B cell (primary cell): ENCODE data around the gene RNF187. TPM values are rescaled to one million over a fixed set of nuclear protein-coding genes. Genes with fewer than 3 reads are reported as not detected.
A peak's percentile ranks its signal among the peaks of the same experiment; 100 is the strongest.

ENCODE experiments used
- ATAC-seq: fragments of 200-7000 bp; cut with Tn5 transposase; one replicate; pipeline ENCODE4 v1.10.0; 2021; ENCODE audit warnings: low read depth, mild to moderate bottlenecking, moderate number of reproducible peaks, moderate library complexity
- CTCF ChIA-PET: fragments of 350-600 bp; sonication (Branson Sonifier 250); formaldehyde crosslinking; loops from one replicate; lab custom pipeline; 2021; ENCODE audit warnings: antibody characterized with exemption, inconsistent platforms; lab: Charles Lee
- POLR2A ChIA-PET: fragments of 350-600 bp; sonication (Branson Sonifier 250); formaldehyde crosslinking; loops from one replicate; lab custom pipeline; 2021; ENCODE audit warnings: antibody characterized with exemption; lab: Charles Lee
- DNase-seq: peaks from one replicate; pipeline ENCODE4 v3.0.0; 2013
- H2AFZ ChIP-seq: 2 replicates; pipeline ENCODE4 v1.6.1; 2012; ENCODE audit warnings: mild to moderate bottlenecking, low read depth, low read length; ENCODE audit not compliant: insufficient read depth, poor library complexity, severe bottlenecking
- H3K27ac ChIP-seq, 2 donors: 1 replicate in 1 of 2; 2 replicates in 1 of 2; pipeline ENCODE4 v1.5.1; 2012 to 2013; ENCODE audit warnings: low read length in 2 of 2, mild to moderate bottlenecking in 2 of 2, moderate library complexity in 1 of 2
- H3K27me3 ChIP-seq, 4 experiments: fragments of 200-600 bp in 1 of 4; sonication (generic) in 1 of 4; replicated peaks in 1 of 4; 1 replicate in 2 of 4; 2 replicates in 2 of 4; pipeline versions ENCODE4 v1.6.1 to v1.7.0; 2013 to 2016; ENCODE audit warnings: low read length in 3 of 4, mild to moderate bottlenecking in 2 of 4, mixed read lengths in 1 of 4, moderate library complexity in 1 of 4; ENCODE audit not compliant: insufficient read depth in 4 of 4, control insufficient read depth in 3 of 4; ENCODE audit errors: control extremely low read depth in 1 of 4
- H3K36me3 ChIP-seq, 2 experiments: replicated peaks in 1 of 2; 1 replicate in 1 of 2; 2 replicates in 1 of 2; pipeline versions ENCODE4 v1.6.1 to v1.7.1; 2013; ENCODE audit warnings: low read length in 1 of 2; ENCODE audit not compliant: insufficient read depth in 2 of 2, control insufficient read depth in 1 of 2; ENCODE audit errors: control extremely low read depth in 1 of 2, extremely low read depth in 1 of 2
- H3K4me1 ChIP-seq, 2 donors: fragments of 200-600 bp in 1 of 2; sonication (generic) in 1 of 2; 1 replicate in 1 of 2; 2 replicates in 1 of 2; pipeline versions ENCODE4 v1.5.1 to v1.6.1; 2013 to 2017; ENCODE audit warnings: low read length in 2 of 2; ENCODE audit not compliant: control insufficient read depth in 2 of 2, insufficient read depth in 2 of 2
- H3K4me2 ChIP-seq: replicated peaks from 2 replicates; pipeline ENCODE3; 2012; ENCODE audit warnings: mild to moderate bottlenecking, low read depth, low read length; ENCODE audit not compliant: poor library complexity, severe bottlenecking
- H3K4me3 ChIP-seq, 5 experiments: fragments of 200-600 bp in 1 of 5; sonication (generic) in 1 of 5; 1 replicate in 3 of 5; 2 replicates in 2 of 5; pipeline versions ENCODE4 v1.5.1 to v1.7.0; 2011 to 2016; ENCODE audit warnings: low read length in 4 of 5, mild to moderate bottlenecking in 4 of 5, low read depth in 2 of 5, control low read depth in 1 of 5, moderate library complexity in 1 of 5; ENCODE audit not compliant: insufficient read depth in 1 of 5; ENCODE audit errors: control extremely low read depth in 1 of 5, extremely low read depth in 1 of 5
- H3K79me2 ChIP-seq: fragments of 200-600 bp; sonication (generic); one replicate; pipeline ENCODE4 v1.6.0; 2016; ENCODE audit warnings: low read length; ENCODE audit not compliant: control insufficient read depth, insufficient read depth
- H3K9ac ChIP-seq: fragments of 200-600 bp; sonication (generic); 2 replicates; pipeline ENCODE4 v1.6.1; 2017; ENCODE audit warnings: mild to moderate bottlenecking, low read length, moderate library complexity
- H3K9me3 ChIP-seq, 3 donors: one replicate each; pipeline versions ENCODE4 v1.6.1 to v1.7.1; 2013; ENCODE audit warnings: low read length in 2 of 3; ENCODE audit not compliant: control insufficient read depth in 2 of 3, insufficient read depth in 1 of 3; ENCODE audit errors: control extremely low read depth in 1 of 3
- H4K20me1 ChIP-seq: 2 replicates; pipeline ENCODE4 v1.6.0; 2012; ENCODE audit warnings: mild to moderate bottlenecking, low read length; ENCODE audit not compliant: insufficient read depth, control insufficient read depth, poor library complexity, severe bottlenecking
- H3K27ac Mint-ChIP-seq: one replicate; pipeline ENCODE4 v1.8.0; 2021; ENCODE audit warnings: mixed read lengths
- H3K27me3 Mint-ChIP-seq: one replicate; pipeline ENCODE4 v1.8.0; 2021; ENCODE audit warnings: mixed read lengths
- H3K4me1 Mint-ChIP-seq: one replicate; pipeline ENCODE4 v1.8.0; 2021; ENCODE audit warnings: mixed read lengths
- H3K4me3 Mint-ChIP-seq: one replicate; pipeline ENCODE4 v1.8.0; 2021; ENCODE audit warnings: mixed read lengths
- H3K9me3 Mint-ChIP-seq: one replicate; pipeline ENCODE4 v1.8.0; 2022; ENCODE audit warnings: mixed read lengths; ENCODE audit not compliant: insufficient read depth
- CTCF ChIP-seq: fragments of 200-600 bp; IDR thresholded peaks from one replicate; pipeline ENCODE4 v1.8.0; 2022; ENCODE audit warnings: antibody characterized with exemption, mild to moderate bottlenecking
- EZH2 ChIP-seq: IDR thresholded peaks from 2 replicates; pipeline ENCODE4 v1.6.1; 2012; ENCODE audit warnings: borderline replicate concordance, low read depth, mild to moderate bottlenecking, moderate library complexity, low read length; ENCODE audit not compliant: insufficient read depth, poor library complexity, severe bottlenecking
- WGBS: methylation state at CpG from one replicate; pipeline ENCODE4 v1.1.5; 2013; ENCODE audit warnings: missing lambda C conversion rate; ENCODE audit not compliant: insufficient coverage; 5-methylcytosine and 5-hydroxymethylcytosine counted together
- intact Hi-C: fragments of 100-400 bp; cut with micrococcal nuclease; formaldehyde crosslinking; loops from one replicate; pipeline ENCODE4 v1.10.0; 2022
- polyA plus RNA-seq: library from polyadenylated mRNA; depleted of rRNA; stranded (reverse); fragments of >200 nt; gene quantifications from 2 replicates; pipeline ENCODE4 v1.2.3, GENCODE V29; 2012
- total RNA-seq, 2 donors: library from RNA; stranded (reverse); fragments of 120-200 nt in 1 of 2; gene quantifications; 1 replicate in 1 of 2; 2 replicates in 1 of 2; pipeline versions ENCODE4 v1.2.3 to v1.2.4, GENCODE V29; 2013 to 2022

The RNF187 gene
- total and polyA plus RNA-seq, 2 donors (not counting 1 experiment from before 2014, with no cell fraction given), result 25.5 to 67.3 TPM

GRCh38 chr1:228445490-228445842 lies 41.7 kb upstream of the RNF187 start:
- no peak for TF ChIP-seq EZH2
- no peak for TF ChIP-seq CTCF
- H2AFZ ChIP-seq, result peak overlapping the region; percentile 52
- Mint-ChIP-seq H3K27me3 (peaks cover 65% of the 10 kb centered on the region), H3K27ac (no peak overlapping the region), H3K4me1 (peaks cover 11% of the 10 kb centered on the region), H3K4me3 (peak overlapping the region; percentile 80), H3K9me3 (no peaks in the 10 kb centered on the region)
- no peak for ATAC-seq
- no peaks in the 10 kb centered on the region for H3K36me3 ChIP-seq
- peak overlapping the region; percentile 67 for H3K4me2 ChIP-seq
- ChIA-PET CTCF (no interaction called here), POLR2A (no interaction called here)
- WGBS, result 13% methylated on average over 15 of the region's 16 CpGs
- intact Hi-C loops, result no loop called here
- H4K20me1 ChIP-seq, result no peaks in the 10 kb centered on the region
- peaks cover 0 to 9% (median 0%) of the 10 kb centered on the region in 3 donors for H3K9me3 ChIP-seq
- peak overlapping the region; percentile 60 for H3K9ac ChIP-seq
- H3K79me2 ChIP-seq, result no peaks in the 10 kb centered on the region
- peaks cover 0 to 48% (median 28%) of the 10 kb centered on the region in 4 experiments for H3K27me3 ChIP-seq
- no peak for DNase-seq
- no peak overlapping the region for H3K27ac ChIP-seq
- H3K4me1 ChIP-seq, result peaks cover 14 to 16% of the 10 kb centered on the region in 2 donors
- peak overlapping the region in 4 of 5 experiments; percentile 24 to 55 (median 46) for H3K4me3 ChIP-seq

GRCh38 chr1:228445843-228446650 lies 41.1 kb upstream of the RNF187 start:
- WGBS, result 4% methylated on average over 46 of the region's 51 CpGs
- no peak for TF ChIP-seq CTCF
- TF ChIP-seq EZH2, result no peak
- H3K79me2 ChIP-seq, result no peaks in the 10 kb centered on the region
- H3K9me3 ChIP-seq, result peaks cover 0 to 9% (median 0%) of the 10 kb centered on the region in 3 donors
- peaks cover 0 to 42% (median 27%) of the 10 kb centered on the region in 4 experiments for H3K27me3 ChIP-seq
- CTCF ChIA-PET, result interaction anchor here (1.2 kb wide), 1 partner anchor 316 kb away, joined by 3 read pairs; no protein-coding TSS in a partner anchor
- no peaks in the 10 kb centered on the region for H3K36me3 ChIP-seq
- H3K4me1 ChIP-seq, result peaks cover 14 to 16% of the 10 kb centered on the region in 2 donors
- no peaks in the 10 kb centered on the region for H4K20me1 ChIP-seq
- H2AFZ ChIP-seq, result peak overlapping the region; percentile 52
- Mint-ChIP-seq H3K4me3 (peak overlapping the region; percentile 80), H3K27ac (no peak overlapping the region), H3K9me3 (no peaks in the 10 kb centered on the region), H3K27me3 (peaks cover 59% of the 10 kb centered on the region), H3K4me1 (peaks cover 11% of the 10 kb centered on the region)
- peak overlapping the region; percentile 60 for H3K9ac ChIP-seq
- intact Hi-C loops, result no loop called here
- peak overlapping the region; percentile 67 for H3K4me2 ChIP-seq
- no peak overlapping the region for H3K27ac ChIP-seq
- DNase-seq, result peak; percentile 52
- POLR2A ChIA-PET, result no interaction called here
- ATAC-seq, result peak; percentile 33
- H3K4me3 ChIP-seq, result peak overlapping the region in 4 of 5 experiments; percentile 24 to 55 (median 46)
